ENCODE data around the gene ARL8A. TPM values are rescaled to one million over a fixed set of nuclear protein-coding genes. Genes with fewer than 3 reads are reported as not detected.

ARL8A gene
- total RNA-seq, 1 experiment from 2014 or later, result 45.6 TPM

DNA sequence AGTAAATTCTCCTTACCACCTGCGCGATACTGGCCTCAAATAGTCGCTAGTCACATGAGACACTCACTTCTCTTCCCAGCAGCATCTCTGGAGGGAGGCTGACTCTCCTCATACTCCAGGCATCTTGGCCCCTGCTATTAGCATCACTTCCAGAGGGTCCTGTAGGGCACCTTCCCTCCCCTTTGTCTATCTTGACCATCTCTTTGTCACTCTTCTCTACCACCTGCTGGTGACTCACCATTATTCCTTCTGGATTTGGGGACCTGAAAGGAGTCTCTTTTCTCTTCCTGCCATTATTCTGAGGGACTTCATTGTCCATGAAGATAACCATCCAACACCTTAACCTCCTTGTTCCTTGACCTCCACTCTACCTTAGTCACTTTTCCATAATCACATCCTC lies 53.5 kb downstream of the ARL8A start:
- Histone ChIP-seq H3K79me2 (ENCODE audit: insufficient read depth, low read length) (no peaks in the 10 kb centered on the region), H3K4me1 (ENCODE audit: control insufficient read depth in 1 of 2, insufficient read depth in 2 of 2, low read length in 2 of 2) (peaks cover 18 to 38% of the 10 kb centered on the region in 2 experiments), H3K9me2 (ENCODE audit: insufficient read depth) (no peaks in the 10 kb centered on the region), H4K20me1 (ENCODE audit: insufficient read depth) (no peaks in the 10 kb centered on the region), H3K27me3 (ENCODE audit: insufficient read depth, low read length) (no peaks in the 10 kb centered on the region), H3K4me2 (ENCODE audit: low read length) (0 out of 2 replicates have a peak overlapping the region, but pooled peaks have one; percentile 13), H3K9me3 (ENCODE audit: control insufficient read depth in 1 of 2, insufficient read depth in 1 of 2, low read depth in 1 of 2, low read length in 2 of 2) (no peaks in the 10 kb centered on the region), H3K36me3 (ENCODE audit: control insufficient read depth in 1 of 2, insufficient read depth in 2 of 2, low read length in 2 of 2) (no peaks in the 10 kb centered on the region), H3K9ac (ENCODE audit: low read length) (no peak overlapping the region), H2AFZ (ENCODE audit: low read depth, low read length, poor library complexity, severe bottlenecking) (no peak overlapping the region), H3K27ac (ENCODE audit: low read depth, low read length) (no peak overlapping the region), H3K4me3 (replicated peaks in 1 of 2; ENCODE audit: low read depth in 1 of 2, low read length in 2 of 2) (no peak overlapping the region)
- RAD21 ChIA-PET (ENCODE audit: low non-redundant PET in 1 of 2, low total read pairs in 2 of 2, uncharacterized antibody in 2 of 2, unreplicated experiment in 2 of 2), result interaction anchor here in 1 of 2 experiments (0.8 kb wide), 1 partner anchor 82 kb away, joined by 3 read pairs; no protein-coding TSS in a partner anchor
- CTCF ChIA-PET, result interaction anchor here (0.8 to 1.8 kb wide), 3 partner anchors 10 to 92 kb away, joined by 4 read pairs; no protein-coding TSS in a partner anchor
- DNase-seq (ENCODE audit: low read depth, low spot score) (no peak), ATAC-seq (peak; percentile 71)
- TF ChIP-seq, protein P1, sequence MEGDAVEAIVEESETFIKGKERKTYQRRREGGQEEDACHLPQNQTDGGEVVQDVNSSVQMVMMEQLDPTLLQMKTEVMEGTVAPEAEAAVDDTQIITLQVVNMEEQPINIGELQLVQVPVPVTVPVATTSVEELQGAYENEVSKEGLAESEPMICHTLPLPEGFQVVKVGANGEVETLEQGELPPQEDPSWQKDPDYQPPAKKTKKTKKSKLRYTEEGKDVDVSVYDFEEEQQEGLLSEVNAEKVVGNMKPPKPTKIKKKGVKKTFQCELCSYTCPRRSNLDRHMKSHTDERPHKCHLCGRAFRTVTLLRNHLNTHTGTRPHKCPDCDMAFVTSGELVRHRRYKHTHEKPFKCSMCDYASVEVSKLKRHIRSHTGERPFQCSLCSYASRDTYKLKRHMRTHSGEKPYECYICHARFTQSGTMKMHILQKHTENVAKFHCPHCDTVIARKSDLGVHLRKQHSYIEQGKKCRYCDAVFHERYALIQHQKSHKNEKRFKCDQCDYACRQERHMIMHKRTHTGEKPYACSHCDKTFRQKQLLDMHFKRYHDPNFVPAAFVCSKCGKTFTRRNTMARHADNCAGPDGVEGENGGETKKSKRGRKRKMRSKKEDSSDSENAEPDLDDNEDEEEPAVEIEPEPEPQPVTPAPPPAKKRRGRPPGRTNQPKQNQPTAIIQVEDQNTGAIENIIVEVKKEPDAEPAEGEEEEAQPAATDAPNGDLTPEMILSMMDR (IDR thresholded peaks at IDR 0.05 in 2 of 3, conservative IDR thresholded peaks at IDR 0.05 in 1 of 3; ENCODE audit: borderline replicate concordance in 1 of 3, insufficient read depth in 1 of 3, low read depth in 2 of 3, low read length in 2 of 3), result peak in 2 of 3 experiments; percentile 17 to 39; a peak in 2 of 6 replicates
- TF ChIP-seq FOSL1 (IDR thresholded peaks at IDR 0.05; ENCODE audit: low read depth), result no peak
- TF ChIP-seq, protein P2, sequence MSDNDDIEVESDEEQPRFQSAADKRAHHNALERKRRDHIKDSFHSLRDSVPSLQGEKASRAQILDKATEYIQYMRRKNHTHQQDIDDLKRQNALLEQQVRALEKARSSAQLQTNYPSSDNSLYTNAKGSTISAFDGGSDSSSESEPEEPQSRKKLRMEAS (IDR thresholded peaks at IDR 0.05), result no peak
- TF ChIP-seq ELF1 (IDR thresholded peaks at IDR 0.05; ENCODE audit: borderline replicate concordance, low read depth), result no peak
- no peak for TF ChIP-seq POLR2AphosphoS5 (IDR thresholded peaks at IDR 0.05; ENCODE audit: low read depth, low read length)
- no peak for TF ChIP-seq TCF7L2 (IDR thresholded peaks at IDR 0.05; ENCODE audit: borderline replicate concordance, extremely low read depth, insufficient read depth, insufficient read length)
- TF ChIP-seq CBX3 (IDR thresholded peaks at IDR 0.05; ENCODE audit: low read depth), result no peak
- POLR2A ChIA-PET, result interaction anchor here (0.6 to 2.5 kb wide), 3 partner anchors 26 to 81 kb away, joined by 3 to 15 read pairs (median 3); partner anchors contain the start of gene ELF3
- no TSS peak for BruUV-seq (replicated peaks)
- intact Hi-C loops (cut with micrococcal nuclease), result loop anchor here (1.0 kb wide), 1 partner anchor 81 kb away; the partner anchor contains the start of gene ELF3
